Fibroblast of villous mesenchyme (primary cell): ENCODE measurements around the gene CELSR1. TPM values are rescaled to one million over a fixed set of nuclear protein-coding genes. Genes with fewer than 3 reads are reported as not detected.
A peak's percentile ranks its signal among the peaks of the same experiment; 100 is the strongest.

Source experiments
- DNase-seq: peaks from one replicate; pipeline ENCODE4 v3.0.0-alpha.2; 2010; ENCODE audit warnings: low read depth
- H3K4me3 ChIP-seq: 2 replicates; pipeline ENCODE4 v1.5.1; 2011; ENCODE audit warnings: low read depth, mild to moderate bottlenecking, low read length
- CTCF ChIP-seq: IDR thresholded peaks from 2 replicates; pipeline ENCODE4 v1.5.1; 2012; ENCODE audit warnings: low read depth, mild to moderate bottlenecking, low read length; ENCODE audit not compliant: insufficient read depth
- total RNA-seq: library from RNA; depleted of rRNA; stranded (reverse); fragments of >200 nt; gene quantifications from 2 replicates; pipeline ENCODE4 v1.2.3, GENCODE V29; 2012

CELSR1 gene
- total RNA-seq, 1 donor, result 1.7 TPM

GRCh38 chr22:46437671-46438440, 99.6 kb downstream of the CELSR1 start:
- TF ChIP-seq CTCF, result no peak
- DNase-seq, result no peak
- H3K4me3 ChIP-seq, result no peak overlapping the region

DNA sequence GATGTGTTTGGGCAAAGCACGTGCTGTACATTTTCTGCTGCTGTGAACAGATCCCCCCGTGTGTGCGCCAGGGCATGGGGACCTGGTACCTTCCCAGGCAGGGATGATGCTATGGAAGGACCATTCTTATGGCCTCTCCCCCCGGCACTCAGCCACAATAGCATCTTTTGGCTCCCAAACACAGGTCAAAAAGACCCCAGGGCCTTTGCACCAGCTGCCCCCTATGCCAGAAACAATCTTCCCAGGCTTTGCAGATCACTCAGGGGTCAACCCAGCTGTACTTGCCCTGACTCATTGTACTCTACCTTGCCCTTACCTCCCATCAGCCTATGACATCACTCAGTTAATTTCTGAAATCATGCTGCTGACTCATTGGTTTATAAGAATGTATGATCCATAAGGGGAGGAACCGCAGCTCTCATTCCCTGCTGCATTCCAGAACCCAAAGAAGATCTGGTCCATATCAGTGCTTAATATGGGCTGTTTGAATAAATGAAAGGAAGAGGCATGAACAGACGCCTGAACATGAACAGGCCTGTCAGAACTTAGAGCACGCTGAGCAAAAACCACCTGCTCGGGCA, 100.7 kb downstream of the CELSR1 start:
- H3K4me3 ChIP-seq, result no peak overlapping the region
- no peak for DNase-seq
- TF ChIP-seq CTCF, result no peak

- no peak for TF ChIP-seq CTCF
- no peak for DNase-seq
- H3K4me3 ChIP-seq, result no peak overlapping the region
Observed at GRCh38 chr22:46433318-46433717, 104.1 kb downstream of the CELSR1 start.

- TF ChIP-seq CTCF, result no peak
- peak; percentile 22 for DNase-seq
- H3K4me3 ChIP-seq, result peak overlapping the region; percentile 40
Observed at GRCh38 chr22:46432164-46433068, 105.0 kb downstream of the CELSR1 start.

DNA sequence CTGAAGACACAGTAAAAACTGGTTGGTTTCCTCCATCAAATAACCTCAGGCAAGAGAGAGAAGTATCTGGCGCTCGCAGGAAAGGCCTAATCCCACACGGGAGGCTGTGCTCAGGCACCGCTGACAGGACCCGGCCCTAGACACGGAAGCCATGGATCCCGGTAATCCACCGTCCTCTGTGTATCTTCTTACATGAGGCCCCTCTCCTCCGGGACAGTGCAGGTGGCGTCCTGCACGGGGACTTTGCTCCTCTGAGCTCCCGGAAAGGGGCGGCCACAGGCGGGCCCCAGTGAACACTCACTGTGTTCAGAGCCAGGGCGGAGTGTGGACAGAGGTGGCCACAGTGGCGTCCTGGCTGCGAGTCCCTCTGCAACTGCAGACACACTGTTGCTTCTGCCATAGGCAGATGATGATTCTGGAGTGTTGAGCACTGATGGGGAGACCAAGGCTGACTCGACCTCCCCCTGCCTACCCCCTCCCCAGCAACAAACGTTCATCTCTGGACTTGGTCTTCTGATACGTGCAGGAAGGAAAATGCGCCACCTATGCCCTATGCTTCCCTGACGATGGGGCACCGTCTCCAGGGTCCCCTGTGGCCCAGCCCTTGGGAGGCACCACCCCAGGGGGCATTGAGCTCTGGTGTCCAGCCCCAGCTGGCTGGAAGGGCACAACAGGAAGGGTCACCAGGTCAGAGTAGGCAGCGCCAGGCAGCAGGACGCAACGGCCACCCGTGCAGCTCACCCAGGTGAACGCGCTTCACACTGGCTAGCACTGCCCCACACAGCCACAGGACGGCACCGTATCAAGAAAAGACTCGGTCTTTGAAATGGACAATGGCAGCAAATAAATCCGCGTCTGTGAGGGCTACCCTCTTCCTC, 106.2 kb downstream of the CELSR1 start:
- DNase-seq, result no peak
- H3K4me3 ChIP-seq, result no peak overlapping the region
- no peak for TF ChIP-seq CTCF

DNA sequence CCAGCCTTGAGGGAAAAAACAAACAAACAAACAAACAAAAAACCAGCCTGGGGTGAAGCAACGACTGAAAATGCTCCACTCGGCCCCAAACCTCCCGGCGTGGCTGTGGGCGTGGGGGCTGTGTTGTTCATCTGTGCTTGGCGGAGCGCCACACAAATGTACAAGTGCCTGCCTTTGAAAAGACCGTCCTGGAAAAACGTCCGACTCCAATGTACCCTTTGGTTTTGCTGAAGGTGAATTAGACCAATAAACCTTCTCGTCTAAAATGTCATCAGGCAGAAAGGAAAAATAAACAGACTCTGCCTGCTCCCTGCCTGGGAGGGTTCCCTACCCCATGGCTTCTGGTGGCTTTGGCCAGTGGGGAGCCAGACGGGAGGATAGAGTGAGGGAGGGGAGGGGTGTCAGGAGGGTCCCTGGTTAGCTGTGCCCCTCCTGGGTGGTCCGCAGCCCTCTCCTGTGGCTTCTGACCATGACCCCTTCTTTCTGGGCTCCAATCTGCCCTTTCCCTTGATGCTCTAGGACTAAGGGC, 108.0 kb downstream of the CELSR1 start:
- no peak overlapping the region for H3K4me3 ChIP-seq

More for the DNA sequence above, 108.0 kb downstream of the CELSR1 start:
- TF ChIP-seq CTCF, result no peak
- DNase-seq, result no peak
